ENCODE results near the gene TENM4.

DNA sequence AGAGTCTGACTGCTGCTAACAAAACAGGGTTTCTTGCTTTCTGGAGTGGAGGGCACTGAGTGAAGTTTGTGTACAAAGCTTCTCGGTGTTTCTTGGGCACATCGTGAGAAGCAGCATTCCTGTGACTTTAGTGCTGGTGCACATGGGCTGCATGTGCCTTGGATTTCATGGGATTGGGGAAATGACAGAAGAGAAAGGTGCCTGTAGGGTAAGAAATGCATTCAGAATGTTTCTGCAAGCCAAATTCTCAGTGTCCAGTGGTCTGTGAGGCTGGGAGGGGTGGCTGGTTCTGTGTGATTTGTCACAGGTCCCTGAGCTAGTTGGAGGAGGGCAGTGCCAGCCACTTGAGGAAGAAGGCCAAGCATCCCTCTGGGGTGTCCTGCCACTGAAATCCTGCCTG, 462.0 kb downstream of the TENM4 start:
- no peak for TF ChIP-seq NR1H2 (CRISPR knock-in tag; IDR thresholded peaks at IDR 0.05)
- TF ChIP-seq, protein P1, sequence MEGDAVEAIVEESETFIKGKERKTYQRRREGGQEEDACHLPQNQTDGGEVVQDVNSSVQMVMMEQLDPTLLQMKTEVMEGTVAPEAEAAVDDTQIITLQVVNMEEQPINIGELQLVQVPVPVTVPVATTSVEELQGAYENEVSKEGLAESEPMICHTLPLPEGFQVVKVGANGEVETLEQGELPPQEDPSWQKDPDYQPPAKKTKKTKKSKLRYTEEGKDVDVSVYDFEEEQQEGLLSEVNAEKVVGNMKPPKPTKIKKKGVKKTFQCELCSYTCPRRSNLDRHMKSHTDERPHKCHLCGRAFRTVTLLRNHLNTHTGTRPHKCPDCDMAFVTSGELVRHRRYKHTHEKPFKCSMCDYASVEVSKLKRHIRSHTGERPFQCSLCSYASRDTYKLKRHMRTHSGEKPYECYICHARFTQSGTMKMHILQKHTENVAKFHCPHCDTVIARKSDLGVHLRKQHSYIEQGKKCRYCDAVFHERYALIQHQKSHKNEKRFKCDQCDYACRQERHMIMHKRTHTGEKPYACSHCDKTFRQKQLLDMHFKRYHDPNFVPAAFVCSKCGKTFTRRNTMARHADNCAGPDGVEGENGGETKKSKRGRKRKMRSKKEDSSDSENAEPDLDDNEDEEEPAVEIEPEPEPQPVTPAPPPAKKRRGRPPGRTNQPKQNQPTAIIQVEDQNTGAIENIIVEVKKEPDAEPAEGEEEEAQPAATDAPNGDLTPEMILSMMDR (IDR thresholded peaks at IDR 0.05): no peak

All from WTC11 (cell line).